Stimulated activated CD8-positive, alpha-beta memory T cell treated with anti-CD3 and anti-CD28 coated beads, Interleukin-4, amount 100 ng/mL, for 1 hour (primary cell): ENCODE data around the gene NDUFS1.
"Not testable (repeated sequence)": the region's sequence is repeated elsewhere in the genome, so short reads cannot be mapped to it uniquely, and the experiment has no call there.

Experiments
- DNase-seq, 2 donors: peaks; one replicate each; pipeline ENCODE4 v3.0.0-alpha.2; 2020; ENCODE audit warnings: low read depth in 2 of 2, low spot score in 1 of 2

Gene NDUFS1

DNA sequence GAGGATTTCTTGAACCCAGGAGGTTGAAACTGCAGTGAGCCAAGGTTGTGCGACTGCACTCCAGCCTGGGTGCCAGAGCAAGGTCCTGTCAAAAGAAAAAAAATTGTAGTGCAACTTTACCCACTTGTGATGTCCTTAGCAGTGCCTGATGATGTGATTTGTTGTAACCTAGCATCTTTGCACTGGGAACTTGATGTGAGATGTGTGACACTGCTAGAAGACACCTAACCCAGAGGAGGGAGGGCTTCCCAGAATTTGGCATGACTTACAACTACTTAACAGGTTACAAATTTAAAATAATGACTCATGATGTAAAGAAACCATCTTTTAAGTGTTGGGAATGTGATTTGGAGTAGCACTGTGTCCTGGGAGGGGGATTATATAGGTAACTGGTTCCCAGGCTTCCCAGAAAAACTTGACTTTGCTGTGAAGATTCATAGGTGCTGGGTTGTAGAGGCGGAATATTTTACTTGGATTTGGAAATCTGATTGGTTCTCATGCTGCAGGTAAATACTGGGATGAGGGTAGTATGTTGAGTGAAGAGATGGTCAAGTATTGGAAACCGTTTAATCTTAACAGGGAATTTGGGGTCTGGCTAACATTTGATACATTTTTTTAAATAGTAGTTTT lies 4.1 kb upstream of the NDUFS1 start:
- no peak for DNase-seq

DNA sequence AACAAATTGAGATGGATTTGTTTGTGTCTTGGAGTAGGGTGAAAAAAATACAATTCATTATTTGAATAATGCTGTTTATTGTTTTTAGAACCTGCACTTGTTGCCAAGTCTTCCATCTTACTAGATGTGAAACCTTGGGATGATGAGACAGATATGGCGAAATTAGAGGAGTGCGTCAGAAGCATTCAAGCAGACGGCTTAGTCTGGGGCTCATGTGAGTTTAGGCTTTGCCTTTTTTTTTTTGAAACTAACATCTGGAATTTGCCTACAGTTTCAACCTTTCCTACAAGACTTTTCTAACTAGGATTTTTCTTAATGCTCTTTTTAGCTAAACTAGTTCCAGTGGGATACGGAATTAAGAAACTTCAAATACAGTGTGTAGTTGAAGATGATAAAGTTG lies 3.2 kb upstream of the NDUFS1 start:
- not testable (repeated sequence) for DNase-seq

DNA sequence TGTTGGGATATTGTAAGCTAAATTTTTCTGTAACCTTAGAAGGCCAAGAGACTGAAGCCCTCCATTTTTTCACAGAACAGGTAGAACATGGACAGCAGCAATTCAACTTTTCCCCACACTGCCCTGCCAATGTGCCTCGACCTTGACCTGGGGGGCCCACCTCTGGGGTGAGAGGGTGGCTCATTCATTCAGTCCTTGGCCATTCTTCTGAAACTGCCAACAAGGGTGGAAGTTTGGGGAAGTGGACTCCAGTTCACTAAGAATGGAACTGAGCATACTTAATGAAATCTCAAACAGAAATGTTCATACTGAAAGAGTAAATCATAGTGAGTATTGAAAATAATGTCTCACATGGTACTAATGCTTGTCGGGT lies 1.5 kb upstream of the NDUFS1 start:
- DNase-seq = no peak

DNA sequence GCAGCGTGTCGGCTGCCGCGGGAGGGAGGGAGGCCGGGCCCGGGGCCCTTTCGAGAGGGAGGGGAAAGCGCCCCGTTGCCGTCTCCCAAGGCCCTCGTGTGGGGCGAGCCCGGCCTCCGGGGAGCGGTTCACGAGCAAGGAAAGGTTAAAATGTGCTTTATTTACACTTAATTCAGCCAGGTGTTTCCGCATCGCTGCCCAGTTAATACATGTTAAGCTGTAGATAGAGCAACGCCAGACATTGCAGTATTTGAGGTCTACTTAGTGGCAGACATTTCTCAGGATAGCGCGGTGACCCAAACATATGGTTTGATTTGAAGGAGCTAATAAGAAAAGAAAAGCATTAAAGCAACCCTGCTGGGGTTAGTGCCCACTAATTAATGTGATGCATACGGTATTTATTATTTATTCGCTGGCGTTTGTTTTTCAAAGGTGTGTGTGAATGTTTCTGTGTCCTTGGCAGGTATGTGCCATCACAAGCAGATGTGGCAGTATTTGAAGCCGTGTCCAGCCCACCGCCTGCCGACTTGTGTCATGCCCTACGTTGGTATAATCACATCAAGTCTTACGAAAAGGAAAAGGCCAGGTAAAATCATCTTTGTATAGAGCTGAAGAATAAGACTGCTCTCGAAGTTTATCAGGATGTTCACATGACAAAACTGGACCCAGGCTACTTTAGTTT lies 1.0 kb upstream of the NDUFS1 start:
- DNase-seq = no peak

DNA sequence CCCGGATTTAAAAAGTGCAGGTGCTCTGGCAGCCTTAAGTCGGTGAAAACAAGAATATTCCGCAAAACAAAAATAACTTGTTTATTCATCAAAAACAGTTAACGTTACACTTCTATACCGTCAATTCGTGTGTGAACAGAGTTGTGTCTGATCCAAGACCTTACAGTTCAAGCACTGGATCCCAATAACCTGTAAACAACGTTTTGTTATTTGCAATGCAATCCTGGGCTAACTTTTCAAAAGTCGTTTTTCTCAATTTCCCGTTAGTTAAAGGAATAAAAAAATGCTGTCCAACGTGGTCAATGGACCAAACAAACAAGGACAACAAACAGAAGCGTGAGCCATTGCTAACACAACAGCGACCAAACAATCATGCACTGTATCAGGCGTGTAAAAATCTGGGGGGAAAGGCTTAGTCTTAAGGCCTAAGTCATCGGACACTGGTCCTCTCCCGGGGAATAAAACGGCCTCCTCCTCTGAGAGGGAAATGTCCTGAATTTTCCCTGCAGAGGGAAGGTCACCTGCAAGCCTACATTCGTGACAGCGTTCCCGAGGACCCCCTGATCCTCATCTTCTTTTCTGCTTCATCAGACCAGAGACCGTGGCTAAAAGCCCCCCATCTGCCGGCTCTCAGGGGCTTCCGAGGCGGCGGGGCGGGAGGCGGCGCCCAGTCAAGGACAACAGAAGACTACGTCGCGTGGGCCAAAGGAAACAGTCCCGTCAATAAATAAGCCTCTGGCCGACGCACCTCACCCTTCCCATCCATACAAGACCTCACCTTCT lies 490 bp downstream of the NDUFS1 start:
- DNase-seq = no peak

DNA sequence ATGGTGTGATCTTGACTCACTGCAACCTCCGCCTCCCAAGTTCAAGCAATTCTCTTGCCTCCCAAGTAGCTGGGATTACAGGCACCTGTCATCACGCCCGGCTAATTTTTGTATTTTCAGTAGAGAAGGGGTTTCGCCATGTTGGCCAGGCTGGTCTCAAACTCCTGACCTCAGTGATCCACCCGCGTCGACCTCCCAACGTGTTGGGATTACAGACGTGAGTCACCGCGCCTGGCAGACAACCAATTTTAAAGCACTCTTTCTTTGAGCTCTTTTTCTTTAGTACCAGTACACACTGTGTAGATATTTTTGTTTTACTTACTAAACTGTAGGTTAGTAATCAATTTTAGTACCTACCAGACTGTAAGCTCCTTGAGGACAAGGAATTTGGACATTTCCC lies 2.2 kb downstream of the NDUFS1 start:
- not testable (repeated sequence) for DNase-seq

DNA sequence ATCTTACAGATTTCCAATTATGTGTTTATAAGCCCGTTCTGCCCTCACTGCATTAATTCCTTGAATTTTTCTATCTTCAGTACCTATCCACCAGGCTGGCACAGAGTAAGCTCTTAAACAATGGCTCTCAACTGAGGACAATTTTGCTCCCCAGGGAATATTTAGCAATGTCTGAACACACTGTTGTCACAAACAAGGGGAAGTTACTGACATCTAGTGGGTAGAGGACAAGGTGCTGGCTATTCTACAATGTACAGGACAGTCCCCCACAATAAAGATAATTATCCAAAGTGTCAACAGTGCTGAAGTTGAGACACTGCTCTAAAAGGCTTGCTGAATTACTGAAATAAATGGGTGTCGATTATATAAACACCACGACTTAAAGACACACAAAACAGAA lies 5.0 kb downstream of the NDUFS1 start:
- DNase-seq = no peak

DNA sequence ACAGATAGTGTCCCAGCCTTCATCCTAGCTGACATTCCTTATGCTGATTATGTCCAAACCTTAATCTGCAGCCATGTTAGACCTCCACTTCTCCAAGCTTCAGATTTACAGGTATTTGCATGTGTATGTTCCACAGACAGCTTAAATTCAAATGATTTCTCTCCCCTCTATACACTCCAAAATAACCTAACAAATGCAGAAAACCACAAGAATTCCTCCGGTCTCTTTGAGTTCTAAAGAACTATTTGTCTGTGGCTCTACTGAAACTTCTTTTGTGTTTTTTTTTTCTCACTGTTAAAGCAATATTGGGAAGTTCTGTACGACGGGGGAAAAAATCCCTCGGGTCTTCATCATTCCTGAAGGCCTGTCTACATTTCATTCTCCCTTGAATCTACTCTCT lies 8.6 kb downstream of the NDUFS1 start:
- no peak for DNase-seq

DNA sequence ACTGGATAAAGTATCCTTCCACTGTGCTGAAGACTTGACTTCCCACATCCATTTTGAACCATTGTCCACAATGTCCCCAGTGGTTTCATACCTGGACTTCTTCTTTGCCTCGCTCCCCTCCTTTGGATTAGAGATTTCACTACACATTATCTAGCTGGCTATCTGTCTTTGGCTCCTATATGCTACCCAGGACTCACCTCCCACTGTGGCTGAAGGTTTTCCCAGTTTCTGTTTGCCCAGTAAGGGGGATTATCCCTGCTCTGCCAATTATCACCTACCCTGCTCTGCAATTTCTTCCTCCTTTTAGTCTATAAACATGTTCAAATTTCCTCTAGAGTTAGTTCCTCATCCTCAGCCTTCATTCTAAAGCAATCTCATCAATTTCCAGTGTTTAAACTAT lies 9.1 kb downstream of the NDUFS1 start:
- DNase-seq = no peak

DNA sequence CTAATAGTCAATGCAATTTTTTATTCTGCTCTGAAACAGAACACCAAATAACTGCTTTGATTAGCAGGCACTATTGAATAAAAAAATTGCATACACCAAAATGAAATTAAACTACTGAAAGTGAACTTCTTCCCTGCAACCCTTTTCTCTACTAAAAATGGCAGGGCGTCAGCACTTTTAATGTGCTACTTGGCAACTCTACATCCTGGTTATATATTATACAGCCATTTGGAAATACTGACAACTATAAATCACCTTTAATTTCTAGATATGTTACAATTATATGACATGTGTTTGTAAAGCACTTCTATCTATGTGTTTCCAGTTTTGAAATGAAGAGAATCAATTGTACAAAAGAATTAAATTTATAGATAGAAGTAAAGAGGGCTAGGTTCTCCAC lies 9.9 kb downstream of the NDUFS1 start:
- DNase-seq = no peak

DNA sequence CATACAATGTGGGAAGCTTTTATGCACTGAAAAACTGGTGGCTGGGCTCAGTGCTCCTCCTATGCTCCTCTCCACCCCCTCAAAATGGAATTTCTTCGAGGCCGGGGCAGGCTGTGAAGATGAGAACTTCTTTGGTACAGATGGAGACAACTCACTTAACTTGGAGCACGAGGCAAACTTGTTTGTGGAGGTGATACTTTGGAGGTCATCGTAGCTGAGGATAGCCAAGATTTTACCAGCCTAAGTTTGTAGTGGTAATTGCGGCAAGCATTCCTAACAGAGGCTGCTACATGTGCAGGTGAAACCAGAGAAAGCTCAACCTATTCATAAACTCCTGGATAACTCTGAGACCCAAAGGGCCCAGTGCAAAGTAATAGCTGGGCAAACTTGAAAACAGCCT lies 13.6 kb downstream of the NDUFS1 start:
- no peak for DNase-seq

DNA sequence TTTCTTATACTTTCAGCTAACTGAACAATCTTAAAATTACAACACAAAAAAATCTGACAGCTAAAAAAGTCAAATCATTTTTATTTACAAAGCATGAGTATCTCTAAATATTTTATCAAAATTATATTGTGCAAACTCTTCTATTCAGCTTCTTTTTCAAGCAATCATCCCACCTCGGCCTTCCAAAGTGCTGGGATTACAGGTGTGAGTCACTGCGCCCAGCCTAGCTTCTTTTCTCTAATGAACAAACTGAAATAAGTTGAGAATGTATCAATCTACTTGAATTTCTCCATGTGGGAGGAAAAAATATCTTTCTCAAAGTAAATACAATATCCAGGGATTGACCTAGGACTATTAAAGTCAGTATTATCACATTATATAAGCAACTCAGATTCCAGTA lies 14.9 kb downstream of the NDUFS1 start:
- DNase-seq = no peak

DNA sequence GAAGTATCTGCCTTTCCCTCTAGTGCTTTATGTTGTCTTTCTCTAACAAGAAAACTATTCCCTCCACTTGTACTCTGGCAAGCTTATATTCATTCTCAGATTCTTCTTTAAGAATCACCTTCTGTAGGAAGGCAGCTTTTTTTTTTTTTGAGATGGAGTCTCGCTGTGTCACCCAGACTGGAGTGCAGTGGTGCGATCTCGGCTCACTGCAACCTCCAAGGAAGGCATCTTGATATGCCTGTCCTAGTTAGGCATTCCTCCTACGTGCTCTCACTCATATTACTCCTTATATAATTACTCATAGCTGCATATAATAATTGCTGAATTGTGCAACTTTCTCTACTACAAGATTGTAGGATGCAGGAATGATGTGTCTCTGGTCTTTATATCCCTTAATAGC lies 15.8 kb downstream of the NDUFS1 start:
- no peak for DNase-seq

DNA sequence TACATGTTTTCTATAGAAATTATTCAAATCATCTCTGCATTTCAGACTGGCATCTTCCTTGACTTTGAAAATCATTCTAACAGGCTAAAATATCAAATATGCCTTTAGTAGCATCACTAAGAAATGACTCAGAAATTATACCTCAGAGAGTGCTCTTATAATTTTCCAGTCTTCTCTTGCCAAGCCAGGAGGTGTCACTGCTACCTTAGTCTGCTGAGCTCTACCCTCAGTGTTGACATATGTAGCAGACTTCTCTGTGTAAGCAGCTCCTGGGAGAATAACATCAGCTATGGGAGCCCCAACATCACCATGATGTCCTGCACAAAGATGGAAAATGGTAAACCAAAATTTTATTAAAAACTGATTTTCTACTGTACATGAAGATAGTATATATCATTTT lies 31.6 kb downstream of the NDUFS1 start:
- DNase-seq = no peak

DNA sequence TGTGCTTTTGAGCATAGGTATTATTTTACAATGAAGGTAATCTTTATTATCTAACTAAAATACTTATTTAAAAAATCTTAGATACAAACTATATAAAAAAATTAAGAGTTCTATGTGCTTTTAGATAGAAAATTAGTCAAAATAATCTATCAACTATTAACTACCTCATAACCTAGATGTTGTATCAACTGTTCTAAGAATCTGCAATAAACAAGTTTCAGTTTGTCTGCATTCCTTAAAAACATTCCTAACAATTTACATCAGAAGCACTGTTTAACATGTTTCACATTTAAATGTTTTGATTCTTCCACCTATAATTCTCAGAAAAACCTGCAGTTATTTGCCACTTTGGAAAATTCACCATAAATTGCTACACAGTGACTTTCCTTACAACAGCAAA lies 33.3 kb downstream of the NDUFS1 start:
- DNase-seq = no peak

DNA sequence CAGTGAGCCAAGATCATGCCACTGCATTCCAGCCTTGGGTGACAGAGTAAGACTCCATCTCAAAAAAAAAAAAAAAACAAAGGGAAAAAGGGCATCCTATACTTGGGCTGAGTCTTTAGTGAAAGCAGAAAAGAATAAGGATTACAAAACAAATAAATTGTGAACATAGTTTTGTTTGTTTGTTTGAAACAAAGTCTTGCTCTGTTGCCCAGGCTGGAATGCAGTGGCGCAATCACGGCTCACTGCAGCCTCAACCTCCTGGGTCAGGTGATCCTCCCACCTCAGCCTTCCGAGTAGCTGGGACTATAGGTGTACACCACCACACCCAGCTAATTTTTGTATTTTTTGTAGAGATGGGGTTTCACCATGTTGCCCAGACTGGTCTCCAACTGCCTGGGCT lies 36.7 kb downstream of the NDUFS1 start:
- not testable (repeated sequence) for DNase-seq

DNA sequence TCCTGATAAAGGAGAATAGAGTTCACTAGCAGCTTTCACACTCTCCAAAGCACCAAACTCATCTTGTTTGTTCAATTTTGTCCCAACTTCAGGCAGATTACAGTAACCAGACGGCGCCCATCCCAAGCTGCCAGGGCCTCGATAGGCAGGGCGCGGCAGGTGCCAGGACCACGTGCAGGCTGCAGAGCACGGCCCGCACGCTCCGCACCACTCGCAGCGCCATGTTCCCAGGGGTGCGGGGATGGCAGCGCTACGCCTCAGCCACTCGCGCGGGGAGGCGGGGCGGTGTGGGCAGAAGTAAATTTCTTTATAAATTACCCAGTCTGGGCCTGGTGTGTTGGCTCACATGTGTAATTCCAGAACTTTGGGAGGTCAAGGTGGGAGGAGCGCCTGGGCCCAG lies 43.0 kb downstream of the NDUFS1 start:
- DNase-seq = no peak

DNA sequence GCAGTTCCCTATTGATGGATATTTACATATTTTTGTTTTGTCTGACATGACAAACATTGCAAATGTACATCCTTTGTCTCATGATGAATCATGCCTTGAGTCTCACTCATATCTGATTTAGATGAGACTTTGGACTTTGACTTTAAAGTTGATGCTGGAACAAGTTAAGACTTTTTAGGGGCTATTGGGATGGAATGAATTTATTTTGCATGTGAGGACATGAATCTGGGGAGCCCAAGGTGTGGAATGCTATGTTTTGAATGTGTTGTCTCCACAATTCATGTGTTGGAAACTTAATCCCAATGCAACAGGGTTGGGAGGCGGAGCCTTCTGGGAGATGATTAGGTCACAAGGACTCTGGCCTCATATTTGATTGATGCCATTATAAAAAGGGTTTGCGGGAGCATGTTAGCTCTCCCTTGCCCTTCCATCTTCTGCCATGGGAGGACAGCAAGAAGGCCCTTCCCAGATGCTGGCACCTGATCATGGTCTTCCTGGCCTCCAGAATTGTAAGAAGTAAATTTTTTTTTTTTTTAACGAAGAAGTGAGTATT lies 44.1 kb downstream of the NDUFS1 start:
- DNase-seq = no peak

DNA sequence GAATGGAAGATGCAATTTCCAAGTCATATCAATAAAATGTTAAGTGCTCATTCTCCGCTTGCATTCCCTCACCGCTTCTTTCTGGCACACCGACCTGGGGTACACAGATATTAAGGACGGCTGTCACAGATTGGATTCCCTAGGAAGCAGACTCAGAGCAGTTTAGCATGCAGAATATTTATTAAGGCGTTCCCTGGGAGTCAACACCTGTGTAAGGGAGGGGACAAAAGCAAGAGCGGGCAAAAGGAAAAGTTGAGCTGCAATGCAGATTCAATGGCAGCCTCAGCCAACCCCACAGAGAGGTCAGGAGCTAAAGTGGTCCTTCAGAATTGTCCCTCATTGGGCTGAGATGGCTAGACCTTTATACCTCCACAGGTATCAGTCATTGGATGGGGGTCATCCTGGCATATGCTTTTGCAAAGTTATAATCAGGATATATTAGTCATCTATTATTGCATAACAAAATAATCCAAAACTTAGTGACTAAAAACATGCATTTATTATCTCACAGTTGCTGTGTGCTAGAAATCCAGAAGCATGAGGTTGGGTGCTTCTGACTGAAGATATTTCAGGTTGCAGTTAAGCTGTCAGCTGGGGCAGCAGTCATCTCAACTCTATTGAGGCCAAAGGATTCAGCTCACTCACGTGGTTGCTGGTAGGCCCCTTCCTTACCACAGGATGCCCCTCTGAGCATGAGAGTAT lies 46.2 kb downstream of the NDUFS1 start:
- DNase-seq = no peak

DNA sequence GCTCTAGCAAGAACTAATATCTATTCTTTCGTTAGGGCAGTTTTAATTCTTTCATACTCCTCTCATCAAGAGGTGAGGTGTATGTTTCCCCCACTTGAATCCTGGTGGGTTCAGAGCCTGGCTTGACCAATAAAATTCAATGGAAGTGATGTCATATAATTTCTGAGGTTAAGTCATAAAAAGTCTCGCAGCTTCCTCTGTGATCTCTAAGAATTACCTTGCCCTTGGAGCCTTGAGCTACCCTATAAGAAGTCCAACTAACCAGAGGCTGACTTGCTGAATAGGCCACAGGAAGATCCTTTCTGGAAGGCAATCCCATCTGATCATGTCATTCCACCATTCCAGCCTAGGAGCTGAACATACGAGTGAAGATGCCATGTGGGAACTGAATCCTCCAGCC lies 47.1 kb downstream of the NDUFS1 start:
- DNase-seq = no peak

DNA sequence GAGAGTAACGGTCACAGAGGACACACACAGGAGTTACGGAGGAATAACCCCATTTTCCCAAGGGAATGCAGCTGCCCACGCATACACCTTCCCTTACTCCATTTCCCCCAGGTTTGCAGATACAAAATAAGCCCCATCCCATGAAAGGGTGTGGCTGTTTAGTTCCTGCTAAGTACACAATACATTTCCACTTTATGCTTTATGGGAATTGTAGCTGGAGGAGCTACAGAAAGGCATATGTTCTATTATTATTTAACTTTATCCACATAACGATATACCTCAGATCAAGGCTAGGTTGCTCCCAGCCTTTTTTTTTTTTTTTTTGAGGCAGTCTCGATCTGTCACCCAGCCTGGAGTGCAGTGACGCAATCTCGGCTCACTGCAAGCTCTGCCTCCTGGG lies 50.5 kb downstream of the NDUFS1 start:
- DNase-seq = no peak

DNA sequence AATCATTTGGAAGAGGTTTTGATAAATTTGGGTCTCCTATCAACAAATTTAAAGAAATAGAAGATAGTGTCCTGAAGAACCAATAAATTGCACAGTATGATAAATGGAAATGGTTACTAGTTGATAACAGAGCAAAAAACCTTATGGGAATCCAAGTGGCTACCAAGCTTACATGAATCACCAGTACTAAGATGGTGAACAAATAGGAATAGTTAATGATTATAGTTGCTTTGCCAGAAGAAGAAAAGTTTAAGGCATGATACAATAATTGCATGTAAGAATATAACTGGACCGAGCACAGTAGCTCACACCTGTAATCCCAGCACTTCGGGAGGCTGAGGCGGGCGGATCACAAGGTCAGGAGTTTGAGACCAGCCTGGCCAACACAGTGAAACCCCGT lies 53.7 kb downstream of the NDUFS1 start:
- DNase-seq = no peak
